Stimulated activated CD8-positive, alpha-beta memory T cell treated with anti-CD3 and anti-CD28 coated beads, Interleukin-15, amount 100 ng/mL, for 48 hours (primary cell): ENCODE data around the gene ARFRP1.
"Not testable (repeated sequence)": the region's sequence is repeated elsewhere in the genome, so short reads cannot be mapped to it uniquely, and the experiment has no call there.

ENCODE experiments used
- DNase-seq, 2 donors: peaks; one replicate each; pipeline ENCODE4 v3.0.0-alpha.2; 2020; ENCODE audit warnings: low read depth in 2 of 2

Gene ARFRP1

GRCh38 chr20:63656451-63656850, 51.3 kb downstream of the ARFRP1 start:
- no peak for DNase-seq

GRCh38 chr20:63655249-63655648, 52.5 kb downstream of the ARFRP1 start:
- DNase-seq = no peak

GRCh38 chr20:63653974-63654668, 53.7 kb downstream of the ARFRP1 start:
- DNase-seq = no peak

DNA sequence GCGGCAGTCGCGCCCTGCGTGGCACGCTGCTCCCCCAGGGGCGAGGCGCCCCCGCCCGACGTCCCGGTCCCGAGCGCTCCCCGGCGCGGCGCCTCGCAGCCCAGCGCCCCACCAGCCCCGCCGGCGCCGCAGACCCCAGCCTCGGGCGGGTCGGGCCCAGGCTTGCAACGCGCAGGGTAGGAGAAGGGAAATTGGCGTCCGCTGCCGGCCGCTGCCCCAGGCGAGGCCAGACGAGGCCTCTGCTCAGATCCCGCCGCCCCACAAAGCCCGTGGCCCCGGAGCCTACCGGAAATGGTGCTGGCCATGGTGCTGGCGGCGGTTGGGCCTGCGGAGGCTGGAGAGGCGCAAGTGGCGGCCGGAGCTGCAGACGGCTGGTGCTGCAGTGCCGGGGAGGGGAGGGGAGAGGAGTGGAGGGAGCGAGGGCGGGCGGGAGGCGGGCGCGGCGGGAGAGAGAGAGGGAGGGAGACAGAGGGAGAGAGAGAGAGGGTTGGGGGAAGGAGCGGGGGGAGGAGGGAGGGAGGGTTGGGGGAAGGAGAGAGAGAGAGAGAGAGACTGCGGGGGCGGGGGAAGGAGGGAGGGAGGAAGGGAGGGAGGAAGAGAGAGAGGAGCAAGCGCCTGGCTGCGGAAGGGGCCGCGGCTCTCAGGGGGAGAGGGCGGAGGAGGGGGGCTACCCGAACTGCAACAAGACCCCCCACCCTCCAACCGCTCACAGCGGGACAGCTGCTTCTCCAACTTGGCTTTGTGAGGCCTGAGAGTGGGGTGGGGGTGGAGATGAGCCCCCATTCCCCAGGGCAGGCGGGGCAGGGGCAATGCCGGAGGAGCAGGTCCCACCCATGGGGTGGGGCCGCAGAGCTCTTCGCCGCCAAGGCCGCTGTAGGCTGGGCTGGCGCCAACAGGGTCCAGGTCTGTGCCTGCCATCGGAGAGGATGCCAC, 54.5 kb downstream of the ARFRP1 start, which contains the start of gene STMN3:
Gene STMN3 (minus strand): TSS at position 384 of the 933 bp plus-strand sequence. CDS start 79 bp downstream, at position 305.
- peak; percentile 39 to 56 for DNase-seq

DNA sequence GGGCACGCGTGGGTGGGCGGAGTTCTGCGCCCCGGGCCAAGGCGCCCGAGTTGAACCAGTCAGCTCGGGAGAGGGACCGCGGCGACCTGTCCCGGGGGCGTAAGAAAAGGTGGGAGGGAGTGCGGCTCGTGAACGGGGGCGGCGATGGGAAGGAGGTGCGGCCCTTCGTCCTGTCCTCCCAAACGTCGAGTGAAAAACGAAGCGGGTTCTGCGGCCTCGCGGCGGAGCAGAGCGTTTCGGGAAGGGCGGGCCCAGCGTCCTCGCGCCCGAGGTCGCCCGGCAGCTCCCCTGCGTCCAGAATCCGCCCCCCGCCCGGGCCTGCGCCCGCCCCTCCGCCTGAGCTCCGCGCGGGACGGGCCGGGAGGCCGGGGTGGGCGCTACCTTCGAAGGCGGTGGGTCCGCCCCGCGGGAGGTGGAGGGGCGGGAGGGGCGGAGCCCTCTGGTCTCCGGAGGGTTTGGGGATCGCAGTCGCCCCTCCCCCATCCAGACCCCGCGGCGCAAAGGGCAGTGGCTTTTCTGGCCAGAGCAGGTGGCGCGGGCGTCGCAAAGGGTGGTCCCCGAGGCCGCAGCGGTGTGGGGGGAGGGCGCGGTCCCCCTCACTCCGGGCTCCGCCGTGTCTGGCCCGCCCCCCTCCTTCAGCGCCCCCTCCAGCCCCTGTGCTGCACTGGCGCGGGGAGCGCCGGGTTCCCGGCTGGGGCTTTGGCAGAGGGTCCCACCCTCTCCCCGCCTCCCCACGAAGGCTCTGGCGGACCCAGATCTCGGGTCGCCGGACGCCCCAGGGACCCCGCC, 55.4 kb downstream of the ARFRP1 start:
- no peak for DNase-seq

GRCh38 chr20:63651942-63652191, 55.9 kb downstream of the ARFRP1 start:
- DNase-seq = no peak

GRCh38 chr20:63650486-63650885, 57.3 kb downstream of the ARFRP1 start:
- DNase-seq = not testable (repeated sequence)

DNA sequence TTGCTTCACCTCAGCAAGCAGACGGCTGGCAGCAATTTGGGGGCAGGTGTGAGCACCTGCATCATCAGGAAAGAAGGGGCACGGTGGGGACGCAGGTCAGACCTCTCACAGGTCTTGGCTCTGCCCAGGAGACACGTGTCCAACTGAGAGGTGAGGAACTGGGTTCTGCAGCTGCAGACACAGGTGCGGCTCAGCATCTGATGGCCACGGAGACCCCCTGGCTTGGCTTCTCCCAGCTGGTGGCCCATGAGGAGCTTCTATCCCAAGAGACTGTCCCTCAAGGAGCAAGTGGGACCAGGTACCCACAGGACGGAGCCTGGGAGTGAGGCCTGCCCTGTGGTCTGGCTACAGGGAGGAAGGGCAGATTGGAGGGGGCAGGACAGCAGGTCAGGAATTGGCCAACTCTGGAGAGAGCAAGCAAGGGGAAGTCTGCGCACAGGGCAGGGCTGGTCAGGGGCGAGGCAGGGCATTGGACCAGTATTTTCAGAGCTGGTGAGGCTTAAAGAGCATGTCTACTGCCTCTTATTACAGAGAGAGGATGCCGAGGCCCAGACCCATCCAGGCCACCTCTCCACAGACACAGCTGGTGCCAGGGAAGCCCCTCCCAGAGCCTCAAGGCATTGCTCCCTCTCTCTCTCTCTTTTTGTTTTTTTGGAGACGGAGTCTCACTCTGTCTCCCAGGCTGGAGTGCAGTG, 58.7 kb downstream of the ARFRP1 start:
- DNase-seq = no peak
